Measurements from ENCODE around the gene SCAMP1.

- TF ChIP-seq GATA2 (IDR thresholded peaks at IDR 0.05; ENCODE audit: low read depth, low read length) (no peak), GATA3 (IDR thresholded peaks at IDR 0.05; ENCODE audit: low read depth, low read length) (no peak)
These were observed 165.7 kb downstream of the SCAMP1 start for GRCh38 chr5:78526049-78526525.

All from SH-SY5Y (cell line).